22Rv1 (cell line): ENCODE results near the gene ADCY6.
"Not testable (repeated sequence)": the region's sequence is repeated elsewhere in the genome, so short reads cannot be mapped to it uniquely, and the experiment has no call there.

Experiments used
- CTCF ChIP-seq: fragments of 450-650 bp; IDR thresholded peaks from 2 replicates; pipeline ENCODE4 v1.5.1; 2017; ENCODE audit warnings: mild to moderate bottlenecking
- ZFX ChIP-seq: fragments of 450-650 bp; IDR thresholded peaks from 2 replicates; pipeline ENCODE4 v1.6.1; 2017; ENCODE audit warnings: antibody characterized with exemption, borderline replicate concordance

DNA sequence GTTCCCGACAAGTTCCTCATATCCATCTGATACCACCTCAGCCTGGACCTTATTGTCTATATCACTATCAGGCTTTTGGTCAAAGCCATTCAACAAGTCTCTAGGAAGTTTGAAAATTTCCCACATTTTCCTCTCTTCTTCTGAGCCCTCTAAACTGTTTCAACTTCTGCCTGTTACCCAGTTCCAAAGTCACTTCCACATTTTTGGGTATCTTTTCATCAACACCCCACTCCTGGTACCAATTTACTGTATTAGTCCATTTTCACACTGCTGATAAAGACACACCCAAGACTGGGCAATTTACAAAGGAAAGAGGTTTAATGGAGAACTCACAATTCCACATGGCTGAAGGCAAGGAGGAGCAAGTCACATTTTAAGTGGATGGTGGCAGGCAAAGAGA is 68.2 kb downstream of the ADCY6 start:
- TF ChIP-seq CTCF, ZFX: not testable (repeated sequence)
